ENCODE results near the gene C21orf58.

The C21orf58 gene

DNA sequence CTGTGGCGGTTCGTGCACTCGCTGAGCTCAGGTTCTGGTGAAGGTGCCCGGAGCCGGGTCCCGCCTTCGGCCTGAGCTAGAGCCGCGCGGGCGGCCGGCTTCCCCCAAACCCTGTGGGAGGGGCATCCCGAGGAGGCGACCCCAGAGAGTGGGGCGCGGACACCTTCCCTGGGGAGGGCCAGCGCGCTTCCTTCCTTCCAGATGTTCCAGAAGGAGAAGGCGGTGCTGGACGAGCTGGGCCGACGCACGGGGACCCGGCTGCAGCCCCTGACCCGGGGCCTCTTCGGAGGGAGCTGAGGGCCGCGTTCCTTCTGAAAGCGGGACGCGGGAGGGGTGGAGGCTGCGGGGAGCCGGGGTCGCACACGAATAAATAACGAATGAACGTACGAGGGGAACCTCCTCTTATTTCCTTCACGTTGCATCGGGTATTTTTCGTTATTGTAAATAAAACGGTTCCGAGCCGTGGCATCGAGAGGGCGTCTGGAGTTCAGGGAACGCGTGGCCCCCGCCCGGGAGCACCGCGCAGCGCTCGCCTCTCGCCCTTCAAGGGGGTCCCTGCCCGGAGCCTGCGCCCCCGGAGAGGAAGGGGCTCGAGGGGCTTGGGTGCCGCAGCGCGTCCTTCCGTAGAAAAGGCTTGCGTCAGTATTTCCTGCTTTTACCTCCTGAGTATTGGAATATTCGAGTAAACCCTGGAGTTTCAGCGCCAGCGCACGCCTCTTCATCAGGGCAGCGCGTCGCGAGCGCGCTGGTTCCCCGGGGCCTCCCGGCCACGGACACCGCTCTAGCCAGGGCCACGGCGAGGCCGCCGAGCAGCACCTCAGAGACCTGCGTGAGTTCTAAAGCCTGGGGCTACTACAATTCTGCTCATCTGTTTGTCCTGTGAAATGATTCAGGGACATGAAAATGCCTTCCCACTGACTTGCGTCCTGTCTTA lies 26.1 kb downstream of the C21orf58 start:
- Histone ChIP-seq H3K27me3 (replicated peaks; ENCODE audit: control insufficient read depth, insufficient read depth, low read length) (no peaks in the 10 kb centered on the region), H3K36me3 (ENCODE audit: control insufficient read depth, insufficient read depth, low read length) (peaks cover 6% of the 10 kb centered on the region), H3K4me3 (replicated peaks; ENCODE audit: low read depth, low read length) (no peak overlapping the region)
- no peak for TF ChIP-seq CTCF (IDR thresholded peaks at IDR 0.05; ENCODE audit: insufficient read depth, low read length, poor library complexity, severe bottlenecking)
- DNase-seq (ENCODE audit: extremely low read depth, insufficient read length): no peak

GRCh38 chr21:46295996-46296752 lies 27.5 kb downstream of the C21orf58 start:
- no peak for DNase-seq (ENCODE audit: extremely low read depth, insufficient read length)
- TF ChIP-seq CTCF (IDR thresholded peaks at IDR 0.05; ENCODE audit: insufficient read depth, low read length, poor library complexity, severe bottlenecking): no peak
- no peak overlapping the region for H3K4me3 ChIP-seq (replicated peaks; ENCODE audit: low read depth, low read length)
- peaks cover 15% of the 10 kb centered on the region for H3K36me3 ChIP-seq (ENCODE audit: control insufficient read depth, insufficient read depth, low read length)
- H3K27me3 ChIP-seq (replicated peaks; ENCODE audit: control insufficient read depth, insufficient read depth, low read length): no peaks in the 10 kb centered on the region

DNA sequence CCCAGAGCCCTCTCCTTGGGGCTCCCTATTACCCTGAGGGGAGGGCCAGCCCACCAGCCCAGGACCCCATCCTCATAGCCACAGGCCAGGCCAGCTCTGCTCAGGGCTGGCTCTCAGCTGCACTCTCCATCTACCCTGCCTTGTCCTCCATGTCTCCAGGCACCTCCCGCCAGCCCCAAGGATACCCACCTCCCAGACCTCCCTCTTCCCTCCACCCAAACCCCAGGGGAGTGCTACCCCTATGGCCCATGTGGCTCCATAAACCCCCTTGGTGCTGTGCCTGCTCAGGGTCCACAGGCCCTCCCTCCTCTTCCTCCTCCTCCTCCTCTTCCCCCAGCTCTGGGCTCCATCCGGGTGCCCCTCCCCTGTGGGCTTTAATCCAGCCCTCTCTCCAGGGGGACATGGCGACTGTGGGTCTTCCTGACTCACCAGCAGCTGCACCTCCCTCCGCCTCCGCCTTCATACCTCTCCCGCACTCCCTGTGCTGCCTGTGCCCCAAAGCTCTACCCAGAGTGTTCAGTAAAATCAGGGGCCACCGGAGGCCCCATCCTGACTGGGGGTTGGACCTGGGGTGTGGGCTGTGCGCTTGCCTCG lies 28.4 kb downstream of the C21orf58 start:
- H3K27me3 ChIP-seq (replicated peaks; ENCODE audit: control insufficient read depth, insufficient read depth, low read length): no peaks in the 10 kb centered on the region
- no peak for TF ChIP-seq CTCF (IDR thresholded peaks at IDR 0.05; ENCODE audit: insufficient read depth, low read length, poor library complexity, severe bottlenecking)
- DNase-seq (ENCODE audit: extremely low read depth, insufficient read length): no peak
- no peak overlapping the region for H3K4me3 ChIP-seq (replicated peaks; ENCODE audit: low read depth, low read length)
- peaks cover 15% of the 10 kb centered on the region for H3K36me3 ChIP-seq (ENCODE audit: control insufficient read depth, insufficient read depth, low read length)

GRCh38 chr21:46294647-46295176 lies 29.0 kb downstream of the C21orf58 start:
- peaks cover 15% of the 10 kb centered on the region for H3K36me3 ChIP-seq (ENCODE audit: control insufficient read depth, insufficient read depth, low read length)
- no peaks in the 10 kb centered on the region for H3K27me3 ChIP-seq (replicated peaks; ENCODE audit: control insufficient read depth, insufficient read depth, low read length)
- no peak for DNase-seq (ENCODE audit: extremely low read depth, insufficient read length)
- TF ChIP-seq CTCF (IDR thresholded peaks at IDR 0.05; ENCODE audit: insufficient read depth, low read length, poor library complexity, severe bottlenecking): no peak
- no peak overlapping the region for H3K4me3 ChIP-seq (replicated peaks; ENCODE audit: low read depth, low read length)

DNA sequence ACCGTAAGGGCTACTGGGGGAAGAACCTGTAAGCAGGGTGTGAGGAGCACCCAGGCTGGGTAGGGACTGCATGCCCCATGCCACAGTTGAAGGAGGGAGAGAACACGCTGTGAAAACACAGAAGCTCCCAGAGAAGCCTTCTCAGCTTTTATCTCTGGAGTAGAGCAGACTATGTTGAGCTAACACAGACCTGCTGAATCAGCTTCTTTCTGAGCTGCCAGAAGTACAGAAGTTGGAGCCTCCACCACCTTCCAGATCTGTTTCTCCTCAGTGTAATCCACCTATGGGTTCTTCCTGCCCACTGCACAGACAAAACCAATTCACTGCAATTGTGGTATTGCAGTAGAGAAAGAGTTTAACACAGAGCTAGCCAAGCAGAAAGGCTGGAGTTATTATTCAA lies 32.1 kb downstream of the C21orf58 start:
- Histone ChIP-seq H3K36me3 (ENCODE audit: control insufficient read depth, insufficient read depth, low read length) (peaks cover 11% of the 10 kb centered on the region), H3K27me3 (replicated peaks; ENCODE audit: control insufficient read depth, insufficient read depth, low read length) (no peaks in the 10 kb centered on the region), H3K4me3 (replicated peaks; ENCODE audit: low read depth, low read length) (no peak overlapping the region)
- TF ChIP-seq CTCF (IDR thresholded peaks at IDR 0.05; ENCODE audit: insufficient read depth, low read length, poor library complexity, severe bottlenecking): no peak
- DNase-seq (ENCODE audit: extremely low read depth, insufficient read length): no peak

Data from GM06990 (cell line).